ENCODE results near the gene TEAD1. TPM values are rescaled to one million over a fixed set of nuclear protein-coding genes. Genes with fewer than 3 reads are reported as not detected.
A peak's percentile ranks its signal among the peaks of the same experiment; 100 is the strongest.

TEAD1 gene
- polyA plus RNA-seq, 1 donor from 2014 or later, result 12.2 TPM

- H3K4me3 ChIP-seq (ENCODE audit: low read length), result peak overlapping the region; percentile 73
- no peaks in the 10 kb centered on the region for H4K20me1 ChIP-seq (ENCODE audit: insufficient read depth)
Observed at GRCh38 chr11:12678092-12678491, 3.9 kb downstream of the TEAD1 start.

GRCh38 chr11:12678991-12679390, 4.8 kb downstream of the TEAD1 start:
- Histone ChIP-seq H3K4me2 (ENCODE audit: low read length) (peak overlapping the region; percentile 20), H3K4me3 (ENCODE audit: low read length) (peak overlapping the region; percentile 73), H3K79me2 (replicated peaks; ENCODE audit: insufficient read depth, low read length) (peaks cover 90% of the 10 kb centered on the region), H2AFZ (ENCODE audit: low read depth, low read length) (no peak overlapping the region), H3K27ac (ENCODE audit: low read length) (no peak overlapping the region), H3K9me3 (ENCODE audit: low read length) (no peaks in the 10 kb centered on the region), H3F3A (ENCODE audit: insufficient read depth, low read length, poor library complexity, severe bottlenecking) (no peaks in the 10 kb centered on the region), H3K36me3 (ENCODE audit: insufficient read depth, low read length) (no peaks in the 10 kb centered on the region), H4K20me1 (ENCODE audit: insufficient read depth) (no peaks in the 10 kb centered on the region), H3K9ac (ENCODE audit: low read length) (no peak overlapping the region), H3K9me2 (ENCODE audit: insufficient read depth, low read length) (no peaks in the 10 kb centered on the region), H3K27me3 (ENCODE audit: insufficient read depth, low read depth, low read length) (no peaks in the 10 kb centered on the region)
- no peak for TF ChIP-seq POLR2AphosphoS5 (IDR thresholded peaks at IDR 0.05)
- TF ChIP-seq RAD21 (conservative IDR thresholded peaks at IDR 0.05), result no peak
- TF ChIP-seq EP300 (conservative IDR thresholded peaks at IDR 0.05; ENCODE audit: poor library complexity, severe bottlenecking), result no peak
- TF ChIP-seq SMC3 (conservative IDR thresholded peaks at IDR 0.05; ENCODE audit: poor library complexity), result no peak
- TF ChIP-seq TAF1 (IDR thresholded peaks at IDR 0.05; ENCODE audit: low read depth), result no peak
- no peak for TF ChIP-seq MXI1 (conservative IDR thresholded peaks at IDR 0.05; ENCODE audit: poor library complexity, severe bottlenecking)

More at GRCh38 chr11:12678092-12678491, 3.9 kb downstream of the TEAD1 start:
- H3K9me2 ChIP-seq (ENCODE audit: insufficient read depth, low read length), result no peaks in the 10 kb centered on the region
- H3K9me3 ChIP-seq (ENCODE audit: low read length), result no peaks in the 10 kb centered on the region
- no peak overlapping the region for H3K9ac ChIP-seq (ENCODE audit: low read length)
- TF ChIP-seq RAD21 (conservative IDR thresholded peaks at IDR 0.05), result no peak
- TF ChIP-seq POLR2AphosphoS5 (IDR thresholded peaks at IDR 0.05), result no peak
- no peak for TF ChIP-seq EP300 (conservative IDR thresholded peaks at IDR 0.05; ENCODE audit: poor library complexity, severe bottlenecking)
- TF ChIP-seq SMC3 (conservative IDR thresholded peaks at IDR 0.05; ENCODE audit: poor library complexity), result no peak
- TF ChIP-seq, protein P1, sequence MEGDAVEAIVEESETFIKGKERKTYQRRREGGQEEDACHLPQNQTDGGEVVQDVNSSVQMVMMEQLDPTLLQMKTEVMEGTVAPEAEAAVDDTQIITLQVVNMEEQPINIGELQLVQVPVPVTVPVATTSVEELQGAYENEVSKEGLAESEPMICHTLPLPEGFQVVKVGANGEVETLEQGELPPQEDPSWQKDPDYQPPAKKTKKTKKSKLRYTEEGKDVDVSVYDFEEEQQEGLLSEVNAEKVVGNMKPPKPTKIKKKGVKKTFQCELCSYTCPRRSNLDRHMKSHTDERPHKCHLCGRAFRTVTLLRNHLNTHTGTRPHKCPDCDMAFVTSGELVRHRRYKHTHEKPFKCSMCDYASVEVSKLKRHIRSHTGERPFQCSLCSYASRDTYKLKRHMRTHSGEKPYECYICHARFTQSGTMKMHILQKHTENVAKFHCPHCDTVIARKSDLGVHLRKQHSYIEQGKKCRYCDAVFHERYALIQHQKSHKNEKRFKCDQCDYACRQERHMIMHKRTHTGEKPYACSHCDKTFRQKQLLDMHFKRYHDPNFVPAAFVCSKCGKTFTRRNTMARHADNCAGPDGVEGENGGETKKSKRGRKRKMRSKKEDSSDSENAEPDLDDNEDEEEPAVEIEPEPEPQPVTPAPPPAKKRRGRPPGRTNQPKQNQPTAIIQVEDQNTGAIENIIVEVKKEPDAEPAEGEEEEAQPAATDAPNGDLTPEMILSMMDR (IDR thresholded peaks at IDR 0.05; ENCODE audit: poor library complexity, severe bottlenecking), result no peak
- no peak for TF ChIP-seq TAF1 (IDR thresholded peaks at IDR 0.05; ENCODE audit: low read depth)
- TF ChIP-seq EZH2 (IDR thresholded peaks at IDR 0.05; ENCODE audit: borderline replicate concordance, insufficient read depth, low read length, poor library complexity, severe bottlenecking), result no peak
- no peak for TF ChIP-seq REST (IDR thresholded peaks at IDR 0.05; ENCODE audit: borderline replicate concordance)
- no peak for TF ChIP-seq MXI1 (conservative IDR thresholded peaks at IDR 0.05; ENCODE audit: poor library complexity, severe bottlenecking)
- no peaks in the 10 kb centered on the region for H3K27me3 ChIP-seq (ENCODE audit: insufficient read depth, low read depth, low read length)
- peaks cover 81% of the 10 kb centered on the region for H3K79me2 ChIP-seq (replicated peaks; ENCODE audit: insufficient read depth, low read length)
- H3K36me3 ChIP-seq (ENCODE audit: insufficient read depth, low read length), result no peaks in the 10 kb centered on the region
- no peaks in the 10 kb centered on the region for H3F3A ChIP-seq (ENCODE audit: insufficient read depth, low read length, poor library complexity, severe bottlenecking)
- no peak overlapping the region for H3K27ac ChIP-seq (ENCODE audit: low read length)
- no peak overlapping the region for H2AFZ ChIP-seq (ENCODE audit: low read depth, low read length)
- H3K4me2 ChIP-seq (ENCODE audit: low read length), result no peak overlapping the region

All from neural cell (in vitro differentiated cells).